Activated CD8-positive, alpha-beta T cell treated with anti-CD3 and anti-CD28 coated beads for 36 hours (primary cell): ENCODE results near the gene IGFBP1. TPM values are rescaled to one million over a fixed set of nuclear protein-coding genes. Genes with fewer than 3 reads are reported as not detected.
A peak's percentile ranks its signal among the peaks of the same experiment; 100 is the strongest.

Experiments
- ATAC-seq: fragments of 200-7000 bp; cut with Tn5 transposase; one replicate; pipeline ENCODE4 v1.10.0; 2021; ENCODE audit warnings: mild to moderate bottlenecking, moderate library complexity
- CTCF ChIA-PET: fragments of 350-600 bp; sonication (Branson Sonifier 250); formaldehyde crosslinking; loops from one replicate; lab custom pipeline; 2021; ENCODE audit warnings: antibody characterized with exemption; lab: Charles Lee
- POLR2A ChIA-PET: fragments of 350-600 bp; sonication (Branson Sonifier 250); formaldehyde crosslinking; loops from one replicate; lab custom pipeline; 2021; ENCODE audit warnings: antibody characterized with exemption; lab: Charles Lee
- DNase-seq: peaks from one replicate; pipeline ENCODE4 v3.0.0-alpha.2; 2020
- H3K27ac Mint-ChIP-seq: one replicate; pipeline ENCODE4 v1.8.0; 2021; ENCODE audit warnings: mild to moderate bottlenecking, mixed read lengths
- H3K27me3 Mint-ChIP-seq: one replicate; pipeline ENCODE4 v1.8.0; 2021; ENCODE audit warnings: mixed read lengths
- H3K36me3 Mint-ChIP-seq: one replicate; pipeline ENCODE4 v1.8.0; 2021; ENCODE audit warnings: low read depth, mixed read lengths
- H3K4me1 Mint-ChIP-seq: one replicate; pipeline ENCODE4 v1.8.0; 2021; ENCODE audit warnings: low read depth, mixed read lengths
- H3K4me3 Mint-ChIP-seq: one replicate; pipeline ENCODE4 v1.8.0; 2021; ENCODE audit warnings: mild to moderate bottlenecking, moderate library complexity, mixed read lengths
- H3K9me3 Mint-ChIP-seq: one replicate; pipeline ENCODE4 v1.8.0; 2021; ENCODE audit warnings: mixed read lengths
- intact Hi-C: fragments of 100-400 bp; cut with micrococcal nuclease; formaldehyde crosslinking; loops from one replicate; pipeline ENCODE4 v1.10.0; 2022
- total RNA-seq, 2 experiments: library from RNA; stranded (reverse); gene quantifications; one replicate each; pipeline ENCODE4 v1.2.3, GENCODE V29; 2021
- TF ChIP-seq, protein P1 (sequence below): fragments of 200-600 bp; IDR thresholded peaks from one replicate; pipeline ENCODE4 v1.8.0; 2022; ENCODE audit warnings: antibody characterized with exemption, mild to moderate bottlenecking

The IGFBP1 gene
- total RNA-seq, 2 experiments from 2014 or later = not detected

DNA sequence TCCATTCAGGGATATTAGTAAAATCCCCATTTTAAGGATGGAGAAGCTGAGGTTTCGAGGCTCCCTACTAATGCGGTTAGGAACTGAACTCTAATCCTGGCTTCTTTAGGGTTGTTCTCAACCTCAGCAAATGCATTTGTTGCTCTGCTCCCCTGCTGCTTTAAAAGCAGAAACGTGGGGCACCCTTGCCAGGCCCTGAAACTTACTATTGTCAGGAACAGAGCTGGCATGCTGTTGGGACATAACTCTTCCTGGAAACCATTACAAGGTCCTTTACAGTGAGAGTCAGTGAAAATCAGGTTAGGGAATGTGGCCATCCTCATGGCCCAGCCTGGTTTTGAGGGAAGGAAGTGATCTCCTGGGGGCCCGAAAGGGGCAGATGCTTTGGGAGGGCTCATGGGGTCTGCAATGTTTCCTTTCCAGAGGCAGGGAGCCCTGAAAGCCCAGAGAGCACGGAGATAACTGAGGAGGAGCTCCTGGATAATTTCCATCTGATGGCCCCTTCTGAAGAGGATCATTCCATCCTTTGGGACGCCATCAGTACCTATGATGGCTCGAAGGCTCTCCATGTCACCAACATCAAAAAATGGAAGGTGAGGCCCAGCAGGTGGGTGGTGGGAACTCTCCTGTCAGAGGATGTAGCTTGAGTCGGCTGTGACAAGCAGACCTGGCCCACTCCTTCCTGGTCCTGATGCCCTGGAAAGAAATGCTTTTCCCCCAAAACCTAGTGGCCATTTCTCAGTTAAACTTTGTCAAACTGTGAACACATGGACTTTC is 2.0 kb downstream of the IGFBP1 start:
- TF ChIP-seq, protein P1, sequence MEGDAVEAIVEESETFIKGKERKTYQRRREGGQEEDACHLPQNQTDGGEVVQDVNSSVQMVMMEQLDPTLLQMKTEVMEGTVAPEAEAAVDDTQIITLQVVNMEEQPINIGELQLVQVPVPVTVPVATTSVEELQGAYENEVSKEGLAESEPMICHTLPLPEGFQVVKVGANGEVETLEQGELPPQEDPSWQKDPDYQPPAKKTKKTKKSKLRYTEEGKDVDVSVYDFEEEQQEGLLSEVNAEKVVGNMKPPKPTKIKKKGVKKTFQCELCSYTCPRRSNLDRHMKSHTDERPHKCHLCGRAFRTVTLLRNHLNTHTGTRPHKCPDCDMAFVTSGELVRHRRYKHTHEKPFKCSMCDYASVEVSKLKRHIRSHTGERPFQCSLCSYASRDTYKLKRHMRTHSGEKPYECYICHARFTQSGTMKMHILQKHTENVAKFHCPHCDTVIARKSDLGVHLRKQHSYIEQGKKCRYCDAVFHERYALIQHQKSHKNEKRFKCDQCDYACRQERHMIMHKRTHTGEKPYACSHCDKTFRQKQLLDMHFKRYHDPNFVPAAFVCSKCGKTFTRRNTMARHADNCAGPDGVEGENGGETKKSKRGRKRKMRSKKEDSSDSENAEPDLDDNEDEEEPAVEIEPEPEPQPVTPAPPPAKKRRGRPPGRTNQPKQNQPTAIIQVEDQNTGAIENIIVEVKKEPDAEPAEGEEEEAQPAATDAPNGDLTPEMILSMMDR = no peak
- ChIA-PET CTCF (interaction anchor here (0.9 to 1.9 kb wide), 4 partner anchors 10 to 32 kb away, joined by 3 to 10 read pairs (median 6); no protein-coding TSS in a partner anchor), POLR2A (interaction anchor here (0.6 kb wide), 1 partner anchor 1216 kb away, joined by 3 read pairs; no protein-coding TSS in a partner anchor)
- Mint-ChIP-seq H3K4me3 (no peak overlapping the region), H3K27me3 (peaks cover 54% of the 10 kb centered on the region), H3K9me3 (no peaks in the 10 kb centered on the region), H3K36me3 (no peaks in the 10 kb centered on the region), H3K27ac (no peak overlapping the region), H3K4me1 (peaks cover 2% of the 10 kb centered on the region)
- DNase-seq = no peak
- intact Hi-C loops = no loop called here
- ATAC-seq = no peak

DNA sequence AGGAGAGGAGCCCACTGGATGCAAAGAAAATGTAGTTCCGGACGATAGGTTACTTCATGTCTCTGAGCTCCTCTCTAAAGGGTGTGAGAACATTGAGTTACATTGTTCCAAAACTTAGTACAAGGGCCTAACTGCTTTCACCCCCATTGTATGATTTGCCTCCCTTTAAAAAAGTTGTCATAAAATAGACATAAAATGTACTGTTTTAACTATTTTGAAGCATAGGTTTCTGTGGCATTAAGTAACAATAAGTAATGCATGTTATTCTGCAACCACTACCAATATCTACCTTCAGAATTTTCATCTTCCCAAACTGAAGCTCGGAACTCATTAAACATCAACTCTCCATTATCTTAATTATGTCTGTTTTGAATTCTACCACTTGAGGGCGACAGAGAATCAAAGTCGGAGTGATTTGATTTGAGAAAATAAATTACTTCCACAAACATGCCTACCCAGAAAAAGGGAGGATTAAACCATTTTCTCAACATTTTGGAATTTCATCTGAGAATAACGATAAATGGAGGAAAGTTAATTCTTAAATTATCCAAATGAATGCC is 2.7 kb downstream of the IGFBP1 start:
- Mint-ChIP-seq H3K27me3 (peaks cover 49% of the 10 kb centered on the region), H3K27ac (no peak overlapping the region), H3K4me3 (no peak overlapping the region), H3K36me3 (no peaks in the 10 kb centered on the region), H3K4me1 (peaks cover 2% of the 10 kb centered on the region), H3K9me3 (no peaks in the 10 kb centered on the region)
- no peak for DNase-seq
- POLR2A ChIA-PET = no interaction called here
- TF ChIP-seq, protein P1 = peak; percentile 69
- ATAC-seq = no peak
- intact Hi-C loops = no loop called here
- CTCF ChIA-PET = interaction anchor here (0.9 to 1.9 kb wide), 4 partner anchors 9 to 32 kb away, joined by 3 to 10 read pairs (median 6); no protein-coding TSS in a partner anchor

DNA sequence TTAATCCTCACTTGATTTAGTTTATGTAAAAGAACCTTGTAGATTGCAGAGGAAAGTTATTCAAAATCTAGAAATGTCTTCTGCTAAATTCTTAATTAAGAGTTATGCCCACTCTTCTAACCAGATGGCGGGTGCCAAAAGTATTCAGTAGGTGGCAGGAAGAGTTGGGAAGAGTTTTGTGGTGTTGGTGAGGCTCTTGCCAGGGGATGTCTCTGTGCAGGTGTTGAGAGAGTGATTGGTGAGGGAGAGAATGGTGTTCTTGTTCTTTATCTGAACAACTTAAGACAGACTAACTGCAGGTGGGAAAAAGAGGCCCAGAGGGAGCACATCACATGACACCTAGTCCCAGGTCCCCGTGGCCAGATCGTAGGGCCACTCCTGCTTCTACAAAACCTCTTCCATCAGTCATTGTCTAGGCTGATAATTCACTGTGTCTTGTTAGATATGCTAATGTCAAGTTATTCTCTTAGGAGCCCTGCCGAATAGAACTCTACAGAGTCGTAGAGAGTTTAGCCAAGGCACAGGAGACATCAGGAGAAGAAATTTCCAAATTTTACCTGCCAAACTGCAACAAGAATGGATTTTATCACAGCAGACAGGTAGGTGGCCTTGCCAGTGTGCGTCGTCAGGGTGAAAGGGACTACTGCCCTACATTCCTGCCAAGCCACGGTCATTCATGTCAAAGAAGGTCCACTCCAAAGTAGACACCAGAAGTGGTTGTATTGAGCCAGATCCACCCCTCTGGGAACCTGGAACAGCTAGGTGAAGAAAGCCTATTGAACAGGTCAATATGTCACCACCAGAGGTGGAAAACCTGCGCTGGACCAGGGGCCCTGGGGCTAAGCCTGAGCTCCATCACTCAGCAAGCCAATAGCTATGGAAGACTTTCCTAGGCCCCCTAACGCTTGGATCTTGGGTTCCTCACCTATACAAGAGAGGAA is 3.4 kb downstream of the IGFBP1 start:
- no peak for DNase-seq
- Mint-ChIP-seq H3K27ac (no peak overlapping the region), H3K36me3 (no peaks in the 10 kb centered on the region), H3K9me3 (no peaks in the 10 kb centered on the region), H3K4me1 (peaks cover 2% of the 10 kb centered on the region), H3K27me3 (peaks cover 52% of the 10 kb centered on the region), H3K4me3 (no peak overlapping the region)
- intact Hi-C loops = no loop called here
- POLR2A ChIA-PET = no interaction called here
- TF ChIP-seq, protein P1 = peak; percentile 8
- ATAC-seq = no peak
- CTCF ChIA-PET = interaction anchor here (1.1 to 1.9 kb wide), 2 partner anchors 24 to 31 kb away, joined by 3 to 10 read pairs; no protein-coding TSS in a partner anchor

DNA sequence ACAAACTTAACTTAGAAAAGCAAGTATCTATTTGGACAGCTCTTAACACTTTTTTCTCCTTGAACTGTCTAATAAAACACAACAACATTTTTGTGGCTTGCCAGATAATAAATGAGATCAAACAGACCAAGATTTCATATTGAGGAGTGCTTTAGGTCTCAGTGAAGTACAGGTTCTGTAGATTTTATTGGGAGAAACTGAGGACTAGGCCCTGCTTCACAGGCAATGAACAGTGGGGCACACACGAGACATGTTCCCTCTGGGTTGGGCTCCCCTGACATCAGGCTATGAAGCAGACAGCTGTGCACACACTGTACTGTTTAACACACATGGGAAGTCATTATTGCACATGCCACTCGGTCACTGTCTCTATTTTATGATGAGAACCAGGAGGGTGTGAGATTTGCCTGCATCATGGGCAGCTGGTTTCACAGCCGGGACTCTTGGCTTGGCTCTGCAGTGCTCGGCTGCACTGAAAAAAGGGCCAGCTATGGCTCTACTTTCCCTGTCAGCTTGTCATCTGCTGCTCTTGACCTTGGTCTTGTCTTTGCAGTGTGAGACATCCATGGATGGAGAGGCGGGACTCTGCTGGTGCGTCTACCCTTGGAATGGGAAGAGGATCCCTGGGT is 4.2 kb downstream of the IGFBP1 start:
- CTCF ChIA-PET = interaction anchor here (1.1 to 1.2 kb wide), 2 partner anchors 24 to 25 kb away, joined by 3 to 6 read pairs; no protein-coding TSS in a partner anchor
- TF ChIP-seq, protein P1 = no peak
- POLR2A ChIA-PET = no interaction called here
- intact Hi-C loops = no loop called here
- Mint-ChIP-seq H3K9me3 (no peaks in the 10 kb centered on the region), H3K27ac (no peak overlapping the region), H3K4me1 (peaks cover 2% of the 10 kb centered on the region), H3K27me3 (peaks cover 48% of the 10 kb centered on the region), H3K4me3 (no peak overlapping the region), H3K36me3 (no peaks in the 10 kb centered on the region)
- ATAC-seq = no peak
- DNase-seq = no peak
